NCI-H2227 (cell line): ENCODE data around the gene KNL1.
"Not testable (repeated sequence)": the region's sequence is repeated elsewhere in the genome, so short reads cannot be mapped to it uniquely, and the experiment has no call there.

Experiments
- DNase-seq: peaks from one replicate; lab custom pipeline; 2025; ENCODE audit not compliant: unreplicated experiment; lab: John Stamatoyannopoulos, UW

The KNL1 gene

DNA sequence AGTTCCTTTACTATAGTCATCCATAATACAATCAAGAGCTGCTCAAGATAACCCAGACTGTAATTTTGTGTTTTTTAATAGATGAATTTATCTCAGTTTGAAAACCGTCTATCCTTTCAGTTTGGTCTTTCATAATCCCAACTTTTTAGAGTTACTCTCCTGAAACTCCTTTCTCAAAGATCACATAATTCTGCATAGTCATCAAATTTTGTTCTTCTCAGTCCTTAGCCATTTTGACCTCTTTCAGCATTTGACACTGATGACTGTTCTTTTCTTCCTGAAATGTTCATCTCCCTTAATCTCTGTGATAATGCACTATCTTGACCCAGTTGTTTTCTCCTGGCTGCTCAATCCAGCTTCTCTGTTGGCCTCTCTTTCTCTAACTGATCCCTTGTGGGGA, 53.5 kb downstream of the KNL1 start:
- no peak for DNase-seq

DNA sequence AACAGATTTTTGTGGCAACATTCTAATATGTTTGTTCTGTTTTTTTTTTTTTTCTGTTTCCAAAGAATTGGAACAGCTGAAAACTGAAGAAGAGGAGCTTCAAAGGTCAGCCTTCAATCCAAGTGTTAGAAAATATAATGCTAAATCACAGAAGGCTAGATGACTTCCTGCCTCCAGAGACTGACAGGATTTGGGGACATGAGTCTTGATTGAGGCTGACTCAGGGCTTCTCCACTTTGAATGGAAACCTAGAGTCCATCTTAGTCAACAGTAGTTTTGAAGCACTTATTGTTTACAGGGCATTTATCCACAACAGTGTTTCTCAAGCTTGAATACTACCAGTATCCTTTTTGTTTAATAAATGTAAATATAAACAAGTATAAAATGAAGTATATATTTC, 56.4 kb downstream of the KNL1 start:
- DNase-seq = no peak

DNA sequence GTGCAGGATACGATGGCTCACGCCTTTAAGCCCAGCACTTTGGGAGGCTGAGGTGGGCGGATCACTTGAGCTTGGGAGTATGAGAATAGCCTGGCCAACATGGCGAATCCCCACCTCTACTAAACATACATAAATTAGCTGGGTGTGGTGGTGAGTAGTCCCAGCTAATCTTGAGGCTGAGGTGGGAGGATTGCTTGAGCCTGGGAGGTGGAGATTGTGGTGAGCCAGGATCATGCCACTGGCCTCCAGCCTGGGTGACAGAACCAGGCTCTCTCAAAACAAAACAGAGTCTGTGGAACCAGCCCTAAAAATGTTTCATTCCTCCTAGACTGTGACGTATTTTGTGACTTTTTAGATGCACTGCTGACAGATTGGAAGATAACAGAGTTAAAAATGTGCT, 66.6 kb downstream of the KNL1 start:
- no peak for DNase-seq

DNA sequence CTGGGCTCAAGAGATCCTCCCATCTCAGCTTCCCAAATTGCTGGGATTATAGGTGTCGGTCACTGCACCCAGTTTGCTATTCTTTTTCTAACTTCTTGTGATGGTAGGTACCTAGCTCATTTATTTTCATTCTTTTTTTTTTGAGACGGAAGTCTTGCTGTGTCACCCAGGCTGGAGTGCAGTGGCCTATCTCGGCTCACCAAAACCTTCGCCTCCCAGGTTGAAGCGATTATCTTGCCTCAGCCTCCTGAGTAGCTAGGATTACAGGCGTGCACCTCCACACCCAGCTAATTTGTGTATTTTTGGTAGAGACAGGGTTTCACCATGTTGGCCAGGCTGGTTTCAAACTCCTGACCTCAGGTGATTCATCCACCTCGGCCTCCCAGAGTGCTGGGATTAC, 70.9 kb downstream of the KNL1 start:
- DNase-seq = no peak

DNA sequence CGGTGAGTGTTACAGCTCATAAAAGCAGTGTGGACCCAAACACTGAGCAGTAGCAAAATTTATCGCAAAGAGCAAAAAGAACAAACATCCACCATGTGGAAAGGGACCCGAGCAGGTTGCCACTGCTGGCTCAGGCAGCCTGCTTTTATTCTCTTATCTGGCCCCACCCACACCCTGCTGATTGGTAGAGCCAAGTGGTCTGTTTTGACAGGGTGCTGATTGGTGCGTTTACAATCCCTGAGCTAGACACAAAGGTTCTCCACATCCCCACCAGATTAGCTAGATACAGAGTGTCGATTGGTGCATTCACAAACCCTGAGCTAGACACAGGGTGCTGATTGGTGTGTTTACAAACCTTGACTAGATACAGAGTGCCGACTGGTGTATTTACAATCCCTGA, 82.2 kb downstream of the KNL1 start:
- not testable (repeated sequence) for DNase-seq

GRCh38 chr15:40676906-40677305, 82.9 kb downstream of the KNL1 start:
- DNase-seq = not testable (repeated sequence)

DNA sequence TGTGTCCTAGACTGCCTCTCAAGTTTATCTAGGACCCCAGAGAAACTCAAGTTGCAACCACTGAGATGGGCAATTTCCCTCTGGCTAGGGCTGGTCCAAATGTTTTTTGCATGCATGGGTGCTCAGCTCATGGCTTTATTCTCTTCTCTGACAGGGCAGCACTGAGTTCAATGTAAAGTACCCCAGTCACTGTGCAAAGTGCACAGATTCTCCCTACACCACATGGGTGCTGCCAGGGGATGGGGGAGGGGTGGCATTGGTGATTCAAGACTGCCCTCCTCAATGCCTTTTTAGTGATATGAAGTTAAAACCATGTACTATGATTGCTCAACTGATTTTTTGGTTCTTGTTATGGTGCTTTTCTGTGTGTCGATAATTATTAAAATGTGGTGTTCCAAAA, 86.1 kb downstream of the KNL1 start:
- no peak for DNase-seq

- not testable (repeated sequence) for DNase-seq
Measured at GRCh38 chr15:40680959-40681358, 86.9 kb downstream of the KNL1 start.

GRCh38 chr15:40684381-40684780, 90.3 kb downstream of the KNL1 start:
- no peak for DNase-seq

- no peak for DNase-seq
Measured at GRCh38 chr15:40685376-40685775, 91.3 kb downstream of the KNL1 start.

GRCh38 chr15:40688932-40689799, 95.1 kb downstream of the KNL1 start:
- no peak for DNase-seq

- DNase-seq = no peak
Measured at GRCh38 chr15:40691737-40692136, 97.7 kb downstream of the KNL1 start.

- peak; percentile 3 for DNase-seq
Measured at GRCh38 chr15:40693904-40694687, 100.0 kb downstream of the KNL1 start.

DNA sequence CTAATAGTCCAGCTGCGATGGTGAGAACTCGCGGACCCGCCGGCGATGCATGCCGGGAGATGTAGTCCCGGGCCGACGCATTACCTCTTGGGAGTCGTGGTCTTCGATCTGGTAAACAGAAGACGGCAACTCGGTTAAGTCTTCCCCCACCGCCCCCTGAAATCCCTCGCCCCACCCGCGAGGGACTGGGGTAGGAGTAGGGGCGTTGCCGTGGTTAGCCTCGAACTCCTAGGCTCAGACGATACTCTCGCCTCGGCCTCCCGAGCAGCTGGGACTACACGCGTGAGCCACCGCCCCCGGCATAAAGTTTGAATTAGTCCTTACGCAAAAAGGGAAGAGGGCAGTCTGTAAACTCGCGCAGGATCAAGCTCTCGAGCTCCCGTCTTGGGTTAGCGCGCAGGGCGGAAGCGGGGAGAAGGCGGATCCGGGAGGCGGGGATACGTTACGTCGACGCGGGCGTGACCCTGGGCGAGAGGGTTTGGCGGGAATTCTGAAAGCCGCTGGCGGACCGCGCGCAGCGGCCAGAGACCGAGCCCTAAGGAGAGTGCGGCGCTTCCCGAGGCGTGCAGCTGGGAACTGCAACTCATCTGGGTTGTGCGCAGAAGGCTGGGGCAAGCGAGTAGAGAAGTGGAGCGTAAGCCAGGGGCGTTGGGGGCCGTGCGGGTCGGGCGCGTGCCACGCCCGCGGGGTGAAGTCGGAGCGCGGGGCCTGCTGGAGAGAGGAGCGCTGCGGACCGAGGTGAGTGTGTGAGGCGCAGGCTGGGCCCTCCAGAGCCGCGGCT, 100.8 kb downstream of the KNL1 start, which contains the start of gene RAD51:
Gene RAD51, plus strand, starts transcription at position 487 of the 781 bp plus-strand sequence. CDS start 3,585 bp downstream, outside the sequence.
- peak; percentile 94 for DNase-seq

- DNase-seq = no peak
Measured at GRCh38 chr15:40695469-40695890, 101.4 kb downstream of the KNL1 start.

GRCh38 chr15:40696228-40696627, 102.2 kb downstream of the KNL1 start:
- no peak for DNase-seq

DNA sequence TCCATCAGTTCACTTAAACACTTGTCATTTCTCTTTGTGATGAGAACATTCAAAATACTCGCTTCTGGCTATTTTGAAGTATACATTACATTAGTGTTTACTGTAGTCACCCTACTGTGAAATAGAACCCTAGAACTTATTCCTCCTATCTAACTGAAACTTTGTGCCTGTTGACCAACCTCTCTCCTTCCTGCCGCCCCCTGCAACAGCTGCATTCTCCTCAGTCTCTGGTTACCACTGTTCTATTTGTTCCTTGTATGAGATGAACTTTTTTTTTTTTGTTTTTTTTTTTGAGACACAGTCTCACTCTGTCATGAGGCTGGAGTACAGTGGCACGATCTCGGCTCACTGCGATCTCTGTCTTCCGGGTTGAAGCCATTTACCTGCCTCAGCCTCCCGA, 103.9 kb downstream of the KNL1 start:
- DNase-seq = no peak

GRCh38 chr15:40702077-40702476, 108.0 kb downstream of the KNL1 start:
- no peak for DNase-seq

DNA sequence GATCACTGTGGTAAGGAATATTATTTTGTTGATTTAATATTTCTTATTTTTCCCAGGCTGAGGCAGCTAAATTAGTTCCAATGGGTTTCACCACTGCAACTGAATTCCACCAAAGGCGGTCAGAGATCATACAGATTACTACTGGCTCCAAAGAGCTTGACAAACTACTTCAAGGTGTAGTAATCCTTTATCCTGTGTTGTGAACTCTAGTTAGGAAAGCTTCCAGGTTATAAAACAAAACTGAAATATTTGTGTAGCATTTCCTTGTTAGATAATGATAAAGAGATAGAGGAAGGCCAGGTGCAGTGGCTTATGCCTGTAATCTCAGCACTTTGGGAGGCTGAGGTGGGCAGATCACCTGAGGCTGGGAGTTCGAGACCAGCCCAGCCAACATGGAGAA, 112.1 kb downstream of the KNL1 start:
- no peak for DNase-seq
